ENCODE measurements around the gene SUOX.
"Not testable (repeated sequence)": the region's sequence is repeated elsewhere in the genome, so short reads cannot be mapped to it uniquely, and the experiment has no call there.

SUOX gene

DNA sequence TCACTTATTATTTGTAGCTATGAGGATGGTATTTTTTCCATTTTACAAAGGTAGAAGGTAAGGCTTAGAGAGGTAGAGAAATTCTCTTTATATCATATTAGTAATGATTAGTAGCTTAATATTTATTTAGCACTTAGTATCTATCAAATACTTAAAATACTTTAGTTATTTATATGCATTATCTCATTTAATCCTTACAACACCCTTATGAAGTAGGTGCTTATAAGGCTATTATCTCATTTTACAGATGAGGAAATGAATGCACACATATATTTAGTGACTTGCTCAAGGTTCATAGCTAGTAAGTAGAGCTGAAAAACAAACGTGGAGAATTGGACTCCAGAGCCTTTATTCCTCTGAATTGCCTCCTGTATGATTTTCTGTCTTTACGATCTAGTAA is 12.2 kb upstream of the SUOX start:
- no peak for DNase-seq

- no peak for DNase-seq
Measured at GRCh38 chr12:55985341-55985740, 11.7 kb upstream of the SUOX start.

GRCh38 chr12:55985976-55986375 is 11.1 kb upstream of the SUOX start:
- DNase-seq: not testable (repeated sequence)

- DNase-seq: no peak
Measured at GRCh38 chr12:55991110-55991509, 6.0 kb upstream of the SUOX start.

DNA sequence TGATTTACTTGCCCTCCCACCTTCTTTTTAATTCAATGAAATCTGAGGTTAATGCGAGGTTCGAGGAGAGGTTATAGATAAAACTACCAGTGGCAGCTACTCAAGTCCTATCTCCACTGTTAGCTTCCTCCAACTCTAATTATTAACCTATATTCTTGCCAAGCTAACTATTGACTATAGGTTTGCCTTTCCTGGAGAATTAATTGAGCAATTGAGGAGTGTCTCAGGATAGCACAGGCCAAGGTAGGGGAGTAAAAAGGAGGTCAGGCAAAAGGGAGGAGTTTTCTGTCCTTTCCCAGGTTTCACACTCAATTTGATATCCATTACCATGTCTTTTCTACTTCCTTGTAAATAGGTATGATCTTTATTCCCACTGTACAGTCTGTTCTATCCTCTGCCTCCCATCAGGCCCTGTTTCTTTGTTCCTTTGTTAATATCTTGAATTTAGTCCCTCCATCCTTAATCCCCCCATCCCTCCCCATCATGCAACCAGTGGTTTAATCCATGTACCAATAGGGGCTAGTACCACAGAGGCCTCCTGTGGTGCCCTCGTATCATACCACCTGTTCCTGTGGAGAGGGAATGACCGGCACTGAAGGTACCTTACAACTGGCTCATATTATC is 3.7 kb upstream of the SUOX start:
- no peak for DNase-seq

DNA sequence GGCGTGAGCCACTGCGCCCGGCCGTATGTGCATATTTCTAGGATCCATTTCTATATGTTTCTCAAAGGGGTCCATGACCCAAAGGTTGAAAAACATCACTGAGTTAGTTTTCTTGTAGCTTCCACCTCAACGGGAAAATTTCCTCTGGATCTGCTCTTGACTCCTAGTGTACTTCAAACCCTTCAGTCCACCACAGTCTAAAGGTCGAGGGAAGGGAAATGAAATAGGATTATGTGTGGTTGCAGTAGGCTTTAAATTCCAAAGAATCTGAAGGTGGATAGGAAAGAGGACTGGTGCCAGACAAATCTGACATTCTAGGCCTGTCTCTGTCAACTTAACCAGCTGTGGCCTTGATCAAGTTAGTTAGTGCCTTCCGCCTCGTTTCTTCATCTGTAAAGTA is 1.7 kb upstream of the SUOX start:
- DNase-seq: no peak

DNA sequence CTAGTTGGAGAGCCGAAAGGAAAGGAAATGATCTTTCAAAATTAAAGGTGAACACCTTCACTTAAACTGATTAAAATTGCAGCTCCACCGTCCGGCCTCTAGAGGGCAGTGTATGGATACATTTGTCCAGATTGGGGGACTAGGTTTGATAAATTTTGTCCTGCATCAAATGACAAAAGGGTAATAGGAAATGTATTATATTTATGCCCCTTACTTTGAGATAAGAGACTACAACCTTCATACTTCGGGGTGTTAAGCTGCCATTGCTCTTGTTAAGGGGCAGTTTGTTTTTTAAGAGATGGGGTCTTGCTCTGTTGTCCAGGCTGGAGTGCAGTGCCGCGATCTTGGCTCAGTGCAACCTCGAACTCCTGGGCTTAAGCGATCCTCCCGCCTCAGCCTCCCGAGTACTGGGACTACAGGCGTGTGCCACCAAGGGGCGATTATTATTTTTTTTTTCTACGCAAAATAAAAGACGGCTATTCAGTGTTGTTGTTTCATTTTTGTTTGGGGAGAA is 818 bp upstream of the SUOX start:
- DNase-seq: peak; percentile 16

DNA sequence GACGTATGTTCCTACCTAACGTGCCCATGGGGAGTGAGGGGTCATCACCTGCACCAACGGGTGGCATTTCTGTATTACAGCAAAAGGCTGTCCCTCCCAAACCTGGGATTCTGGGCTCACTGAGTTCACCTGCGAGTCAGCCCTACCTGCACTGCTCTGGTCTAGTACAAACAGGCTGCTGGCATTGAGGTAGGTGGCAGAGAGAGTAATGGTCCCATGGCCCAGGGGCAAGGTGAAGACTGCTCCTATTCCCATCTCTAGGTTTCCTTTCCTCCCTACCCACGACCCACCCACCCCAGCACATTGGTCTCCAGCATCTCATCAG is 421 bp downstream of the SUOX start:
- no peak for DNase-seq

DNA sequence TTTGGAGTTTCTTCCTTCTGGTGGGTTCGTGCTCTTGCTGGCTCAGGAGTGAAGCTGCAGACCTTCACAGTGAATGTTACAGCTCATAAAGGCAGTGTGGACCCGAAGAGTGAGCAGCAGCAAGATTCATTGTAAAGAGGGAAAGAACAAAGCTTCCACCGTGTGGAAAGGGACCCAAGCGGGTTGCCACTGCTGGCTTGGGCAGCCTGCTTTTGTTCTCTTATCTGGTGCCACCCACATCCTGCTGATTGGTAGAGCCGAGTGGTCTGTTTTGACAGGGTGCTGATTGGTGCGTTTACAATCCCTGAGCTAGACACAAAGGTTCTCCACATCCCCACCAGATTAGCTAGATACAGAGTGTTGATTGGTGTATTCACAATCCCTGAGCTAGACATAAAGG is 2.4 kb downstream of the SUOX start:
- DNase-seq: not testable (repeated sequence)

- not testable (repeated sequence) for DNase-seq
Measured at GRCh38 chr12:55999999-56000540, 3.0 kb downstream of the SUOX start.

- DNase-seq: no peak
Measured at GRCh38 chr12:56001487-56002100, 4.5 kb downstream of the SUOX start.

GRCh38 chr12:56003376-56003775 is 6.3 kb downstream of the SUOX start:
- DNase-seq: not testable (repeated sequence)

DNA sequence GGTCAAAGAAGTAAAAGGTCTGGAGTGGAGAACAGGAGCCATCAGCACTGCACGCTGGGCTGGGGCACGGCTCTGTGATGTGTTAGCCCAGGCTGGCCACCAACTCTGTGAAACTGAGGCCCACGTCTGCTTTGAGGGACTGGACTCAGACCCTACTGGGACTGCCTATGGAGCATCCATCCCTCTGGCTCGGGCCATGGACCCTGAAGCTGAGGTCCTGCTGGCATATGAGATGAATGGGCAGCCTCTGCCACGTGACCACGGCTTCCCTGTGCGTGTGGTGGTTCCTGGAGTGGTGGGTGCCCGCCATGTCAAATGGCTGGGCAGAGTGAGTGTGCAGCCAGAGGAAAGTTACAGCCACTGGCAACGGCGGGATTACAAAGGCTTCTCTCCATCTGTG is 7.1 kb downstream of the SUOX start:
- no peak for DNase-seq

GRCh38 chr12:56007564-56008559 is 10.8 kb downstream of the SUOX start:
- DNase-seq: peak; percentile 10

GRCh38 chr12:56010111-56010570 is 13.1 kb downstream of the SUOX start:
- DNase-seq: no peak

- DNase-seq: no peak
Measured at GRCh38 chr12:56011509-56012090, 14.5 kb downstream of the SUOX start.

DNA sequence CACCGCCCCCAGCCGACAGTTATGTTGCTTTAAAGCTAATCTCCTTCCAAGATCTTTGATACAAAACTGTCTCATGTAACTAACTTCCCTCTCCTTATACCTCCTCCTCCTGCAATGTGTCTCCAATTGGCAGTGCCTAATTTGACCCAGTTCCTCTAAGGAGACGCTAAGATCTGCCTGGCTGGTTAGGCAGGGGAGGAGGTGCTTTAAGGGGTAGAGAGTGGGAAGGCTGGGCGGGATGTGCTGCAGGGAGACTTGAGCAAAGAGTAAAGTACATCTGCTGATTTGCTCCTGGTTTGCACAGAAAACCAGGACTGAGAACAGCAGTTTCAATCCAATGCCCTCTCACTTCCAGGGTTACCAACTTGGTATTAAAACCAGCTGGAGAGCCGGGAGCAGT is 16.4 kb downstream of the SUOX start:
- no peak for DNase-seq

GRCh38 chr12:56014205-56014604 is 17.1 kb downstream of the SUOX start:
- DNase-seq: no peak

GRCh38 chr12:56017181-56017580 is 20.1 kb downstream of the SUOX start:
- DNase-seq: no peak

- DNase-seq: no peak
Measured at GRCh38 chr12:56018356-56018755, 21.3 kb downstream of the SUOX start.

DNA sequence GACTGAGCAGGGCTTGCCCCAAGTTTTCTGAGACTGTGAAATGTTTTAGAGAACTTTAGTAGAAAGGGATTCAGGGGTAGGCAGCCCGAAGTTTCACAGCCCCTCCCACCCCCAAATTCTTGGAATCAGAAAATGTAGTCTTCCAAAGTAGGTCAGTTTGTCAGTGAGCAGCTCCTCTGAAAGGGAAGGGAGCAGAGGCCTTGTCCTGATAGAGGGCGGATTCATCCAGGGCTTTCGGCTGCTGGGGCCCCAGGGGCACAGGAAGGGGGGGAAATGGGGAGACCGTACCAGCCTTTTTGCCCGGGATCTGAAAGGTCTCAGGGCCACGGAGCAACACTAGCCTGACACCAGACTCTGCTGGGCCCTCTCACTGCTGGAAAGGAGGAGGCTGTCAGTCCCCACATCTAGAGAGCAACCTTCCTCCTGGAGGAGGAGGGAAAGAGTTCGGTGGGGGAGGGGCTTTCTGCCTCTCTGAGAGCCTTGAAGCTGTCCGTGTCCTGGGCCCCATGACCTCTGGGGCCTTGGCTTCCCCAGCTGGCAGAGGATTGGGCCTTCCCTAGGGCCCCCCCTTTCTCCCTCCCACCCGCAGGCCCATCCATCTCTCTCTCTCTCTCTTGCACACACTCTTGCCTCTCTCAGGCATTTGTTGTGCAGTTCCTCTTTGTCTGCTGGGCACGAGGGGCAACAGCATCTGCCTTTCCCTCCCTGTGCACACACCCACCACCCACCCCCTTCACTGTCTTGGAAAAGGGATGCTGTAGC is 23.5 kb downstream of the SUOX start, which contains the start of gene IKZF4:
Gene IKZF4 (plus strand): TSS at position 621 of the 762 bp plus-strand sequence. CDS start 451 bp downstream, outside the sequence.
- DNase-seq: no peak
